C4-2B (cell line): ENCODE results near the gene MYO7B.

Source experiments
- H3K27ac ChIP-seq: fragments of 450-650 bp; 2 replicates; pipeline ENCODE4 v1.5.1; 2017
- ZFX ChIP-seq: fragments of 450-650 bp; IDR thresholded peaks from 2 replicates; pipeline ENCODE4 v1.6.1; 2017
- TF ChIP-seq, protein P1 (sequence below): fragments of 450-650 bp; conservative IDR thresholded peaks from 2 replicates; pipeline ENCODE4 v1.5.1; 2017; ENCODE audit warnings: mild to moderate bottlenecking

MYO7B gene

DNA sequence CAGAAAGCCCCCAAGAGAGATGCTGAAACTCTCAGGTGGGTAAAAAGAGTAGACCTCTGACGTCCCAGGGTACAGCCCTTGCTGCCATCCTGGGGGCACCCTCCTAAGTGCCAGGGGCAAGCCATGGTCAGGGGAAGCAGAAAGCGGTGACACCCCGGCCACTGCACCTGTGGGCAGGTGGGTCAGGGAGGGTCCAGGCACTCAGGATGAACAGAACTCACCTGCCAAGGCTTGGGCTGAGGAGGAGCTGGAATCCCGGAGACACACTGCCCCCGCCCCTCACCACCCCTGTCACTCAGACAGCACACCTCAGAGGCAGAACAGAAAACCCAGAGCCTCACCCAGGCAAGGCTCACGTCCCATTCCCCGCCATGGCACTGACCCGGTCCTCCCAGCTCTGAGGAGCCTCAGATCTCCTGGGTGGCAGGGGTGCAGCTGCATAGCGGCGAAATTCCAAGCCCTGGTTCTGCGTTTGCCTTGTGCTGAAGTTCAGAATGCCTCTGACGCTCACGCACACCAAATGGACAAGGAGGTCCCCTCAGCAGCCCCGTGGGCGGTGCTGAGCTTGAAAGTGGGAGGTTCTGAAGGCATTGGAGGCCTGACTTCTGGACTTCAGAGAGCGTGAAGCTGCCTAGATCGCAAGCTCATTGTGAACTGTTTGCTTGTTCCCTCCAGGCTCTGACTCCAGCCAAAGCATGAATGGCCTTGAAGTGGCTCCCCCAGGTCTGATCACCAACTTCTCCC, 114.7 kb downstream of the MYO7B start:
- TF ChIP-seq, protein P1, sequence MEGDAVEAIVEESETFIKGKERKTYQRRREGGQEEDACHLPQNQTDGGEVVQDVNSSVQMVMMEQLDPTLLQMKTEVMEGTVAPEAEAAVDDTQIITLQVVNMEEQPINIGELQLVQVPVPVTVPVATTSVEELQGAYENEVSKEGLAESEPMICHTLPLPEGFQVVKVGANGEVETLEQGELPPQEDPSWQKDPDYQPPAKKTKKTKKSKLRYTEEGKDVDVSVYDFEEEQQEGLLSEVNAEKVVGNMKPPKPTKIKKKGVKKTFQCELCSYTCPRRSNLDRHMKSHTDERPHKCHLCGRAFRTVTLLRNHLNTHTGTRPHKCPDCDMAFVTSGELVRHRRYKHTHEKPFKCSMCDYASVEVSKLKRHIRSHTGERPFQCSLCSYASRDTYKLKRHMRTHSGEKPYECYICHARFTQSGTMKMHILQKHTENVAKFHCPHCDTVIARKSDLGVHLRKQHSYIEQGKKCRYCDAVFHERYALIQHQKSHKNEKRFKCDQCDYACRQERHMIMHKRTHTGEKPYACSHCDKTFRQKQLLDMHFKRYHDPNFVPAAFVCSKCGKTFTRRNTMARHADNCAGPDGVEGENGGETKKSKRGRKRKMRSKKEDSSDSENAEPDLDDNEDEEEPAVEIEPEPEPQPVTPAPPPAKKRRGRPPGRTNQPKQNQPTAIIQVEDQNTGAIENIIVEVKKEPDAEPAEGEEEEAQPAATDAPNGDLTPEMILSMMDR: no peak; the same call in 1 of the 2 replicates
- TF ChIP-seq ZFX: no peak
- no peak overlapping the region for H3K27ac ChIP-seq

DNA sequence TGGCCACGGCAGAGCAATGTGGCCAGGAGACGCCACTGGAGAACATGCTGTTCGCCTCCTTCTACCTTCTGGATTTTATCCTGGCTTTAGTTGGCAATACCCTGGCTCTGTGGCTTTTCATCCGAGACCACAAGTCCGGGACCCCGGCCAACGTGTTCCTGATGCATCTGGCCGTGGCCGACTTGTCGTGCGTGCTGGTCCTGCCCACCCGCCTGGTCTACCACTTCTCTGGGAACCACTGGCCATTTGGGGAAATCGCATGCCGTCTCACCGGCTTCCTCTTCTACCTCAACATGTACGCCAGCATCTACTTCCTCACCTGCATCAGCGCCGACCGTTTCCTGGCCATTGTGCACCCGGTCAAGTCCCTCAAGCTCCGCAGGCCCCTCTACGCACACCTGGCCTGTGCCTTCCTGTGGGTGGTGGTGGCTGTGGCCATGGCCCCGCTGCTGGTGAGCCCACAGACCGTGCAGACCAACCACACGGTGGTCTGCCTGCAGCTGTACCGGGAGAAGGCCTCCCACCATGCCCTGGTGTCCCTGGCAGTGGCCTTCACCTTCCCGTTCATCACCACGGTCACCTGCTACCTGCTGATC, 115.4 kb downstream of the MYO7B start:
- no peak overlapping the region for H3K27ac ChIP-seq
- TF ChIP-seq ZFX: no peak
- TF ChIP-seq, protein P1: no peak

DNA sequence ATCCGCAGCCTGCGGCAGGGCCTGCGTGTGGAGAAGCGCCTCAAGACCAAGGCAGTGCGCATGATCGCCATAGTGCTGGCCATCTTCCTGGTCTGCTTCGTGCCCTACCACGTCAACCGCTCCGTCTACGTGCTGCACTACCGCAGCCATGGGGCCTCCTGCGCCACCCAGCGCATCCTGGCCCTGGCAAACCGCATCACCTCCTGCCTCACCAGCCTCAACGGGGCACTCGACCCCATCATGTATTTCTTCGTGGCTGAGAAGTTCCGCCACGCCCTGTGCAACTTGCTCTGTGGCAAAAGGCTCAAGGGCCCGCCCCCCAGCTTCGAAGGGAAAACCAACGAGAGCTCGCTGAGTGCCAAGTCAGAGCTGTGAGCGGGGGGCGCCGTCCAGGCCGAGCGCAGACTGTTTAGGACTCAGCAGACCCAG, 115.9 kb downstream of the MYO7B start:
- TF ChIP-seq, protein P1: no peak
- no peak for TF ChIP-seq ZFX
- no peak overlapping the region for H3K27ac ChIP-seq

DNA sequence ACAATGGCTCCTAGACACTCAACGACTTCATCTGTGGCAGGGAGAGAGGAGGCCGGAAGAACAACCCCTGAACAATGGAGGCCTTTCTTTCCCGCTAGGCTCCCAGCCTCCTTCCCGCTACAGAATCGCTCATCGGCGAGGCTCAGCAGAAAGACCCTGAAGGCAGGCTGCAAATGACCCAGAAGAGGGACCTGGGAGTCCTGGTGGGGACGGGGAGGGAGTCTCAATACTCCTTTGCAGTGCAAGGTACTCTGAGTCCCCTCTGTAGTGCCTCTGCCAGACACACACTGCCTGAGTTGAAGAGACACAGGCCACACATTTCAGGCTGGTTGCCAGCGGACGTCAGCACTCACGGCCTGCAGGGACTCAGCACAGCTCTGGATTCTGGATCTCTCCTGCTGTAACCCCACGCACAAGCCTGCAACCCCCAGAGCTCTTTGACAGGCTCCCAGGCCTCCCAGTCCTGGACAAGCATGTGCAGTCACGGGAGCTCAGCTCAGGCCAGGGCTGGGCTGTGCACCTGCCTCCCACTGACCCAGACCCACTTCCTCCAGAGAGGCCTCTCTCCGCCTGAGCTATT, 116.6 kb downstream of the MYO7B start:
- H3K27ac ChIP-seq: no peak overlapping the region
- TF ChIP-seq ZFX: no peak
- TF ChIP-seq, protein P1: no peak

DNA sequence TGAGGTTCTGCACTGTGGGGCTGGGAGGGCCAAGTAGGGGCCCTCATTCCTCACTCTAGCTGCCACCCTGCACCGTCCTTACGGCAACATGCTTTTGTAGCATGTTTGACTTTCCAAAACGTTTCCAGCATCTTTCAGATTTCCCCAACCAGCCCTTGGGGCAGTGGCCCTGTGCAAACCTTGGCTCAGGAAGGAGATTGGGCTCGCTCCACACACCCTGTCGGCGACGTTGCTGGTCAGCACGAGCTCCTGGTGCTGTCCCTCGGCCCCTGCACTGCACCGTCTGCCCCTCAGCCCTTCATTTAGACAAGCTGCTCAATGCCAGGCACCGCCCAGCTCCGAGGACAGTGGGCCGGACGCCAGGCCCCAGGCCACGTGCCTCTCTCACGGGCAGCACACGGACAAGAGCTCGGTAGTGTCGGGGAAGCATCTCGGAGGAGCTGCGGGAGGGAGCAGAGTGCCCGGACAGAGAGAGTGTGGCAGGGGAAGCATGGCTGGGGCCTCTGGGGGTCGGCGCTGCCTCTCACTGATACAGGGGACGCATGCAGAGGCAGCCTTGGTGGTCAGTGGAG, 117.4 kb downstream of the MYO7B start:
- no peak overlapping the region for H3K27ac ChIP-seq
- TF ChIP-seq, protein P1: no peak
- TF ChIP-seq ZFX: no peak

DNA sequence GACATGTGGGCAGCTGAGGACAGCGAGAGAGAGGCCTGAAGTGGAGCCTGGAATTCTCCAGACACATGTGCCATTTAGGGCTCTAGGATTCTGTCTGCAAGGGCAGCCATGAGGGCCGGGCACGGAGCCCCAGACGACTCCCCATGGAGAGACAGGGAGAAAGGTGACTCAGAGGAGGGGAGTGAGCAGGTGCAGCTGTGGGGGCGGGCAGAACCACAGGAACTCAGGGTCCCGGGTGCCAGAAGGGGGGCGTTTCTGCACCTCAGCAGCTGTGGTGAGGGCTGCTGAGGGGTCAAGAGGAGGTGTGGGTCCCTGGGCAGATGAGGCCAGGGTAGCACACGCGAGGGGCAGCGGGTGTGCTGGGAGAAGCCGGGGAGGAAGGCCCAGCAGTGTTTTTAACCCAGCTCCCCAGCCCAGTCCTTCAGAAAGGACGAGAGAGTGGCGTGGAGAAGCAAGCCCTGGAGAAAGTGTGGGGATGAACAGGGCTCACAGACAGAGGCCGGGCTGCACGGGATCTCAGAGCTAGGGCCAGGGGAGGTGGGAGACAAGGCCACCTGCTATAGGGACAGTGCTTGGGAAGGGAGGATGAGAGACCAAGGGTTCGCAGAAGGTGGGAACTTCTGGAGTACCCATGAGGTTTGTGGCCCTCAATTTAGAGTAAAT, 118.1 kb downstream of the MYO7B start:
- no peak for TF ChIP-seq ZFX
- TF ChIP-seq, protein P1: no peak
- H3K27ac ChIP-seq: no peak overlapping the region
